K562 treated with DMSO at 1 percent for 48 hours (cell line): ENCODE data around the gene RNLS. TPM values are rescaled to one million over a fixed set of nuclear protein-coding genes. Genes with fewer than 3 reads are reported as not detected.

ENCODE experiments used
- total RNA-seq: library from RNA; unstranded; fragments of 300-600 nt; gene quantifications from 2 replicates; pipeline ENCODE4 v1.2.3, GENCODE V29; 2022; ENCODE audit warnings: low replicate concordance; ENCODE audit errors: extremely low read depth

Gene RNLS
- total RNA-seq, result not detected in 2 replicates

DNA sequence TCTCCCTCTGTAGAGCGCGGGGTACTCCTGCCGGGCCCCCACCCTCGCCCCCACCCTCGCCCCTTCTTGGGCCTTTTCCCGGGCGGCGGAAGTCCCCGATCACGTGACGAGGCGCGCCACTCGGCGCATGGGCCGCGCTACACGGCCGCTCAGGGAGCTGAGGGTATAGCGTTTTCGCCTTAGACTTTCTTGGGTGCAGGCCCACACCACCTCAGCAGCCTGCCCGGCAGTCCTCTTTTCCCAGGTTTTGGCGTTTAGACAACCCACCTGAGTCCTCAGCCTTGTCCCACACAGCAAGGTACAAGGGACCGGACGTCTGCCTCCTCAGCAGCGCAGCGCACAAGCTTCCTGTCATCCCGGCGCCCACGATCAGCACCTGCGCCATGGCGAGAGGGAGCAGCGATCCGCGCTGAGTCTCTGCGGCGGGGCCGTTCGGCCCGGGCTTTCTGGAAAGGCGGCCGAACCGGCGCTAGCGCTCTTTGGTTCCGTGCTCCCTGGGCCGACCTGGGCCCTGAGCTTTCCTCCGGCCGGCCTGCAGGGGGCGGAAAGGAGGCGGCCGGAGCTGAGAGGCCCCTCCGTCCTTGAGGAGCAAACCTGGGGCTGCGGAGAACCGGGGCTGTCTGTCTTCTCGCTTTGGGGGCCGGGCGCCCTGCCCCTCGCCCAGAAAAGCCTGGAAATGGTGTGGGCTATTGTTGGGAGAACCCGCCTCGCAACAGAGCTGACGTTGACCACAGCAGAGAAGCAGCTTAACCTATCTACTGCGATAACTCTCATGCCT is at the start of gene RNLS:
Gene RNLS, minus strand, starts transcription at position 513 of the 778 bp plus-strand sequence.

DNA sequence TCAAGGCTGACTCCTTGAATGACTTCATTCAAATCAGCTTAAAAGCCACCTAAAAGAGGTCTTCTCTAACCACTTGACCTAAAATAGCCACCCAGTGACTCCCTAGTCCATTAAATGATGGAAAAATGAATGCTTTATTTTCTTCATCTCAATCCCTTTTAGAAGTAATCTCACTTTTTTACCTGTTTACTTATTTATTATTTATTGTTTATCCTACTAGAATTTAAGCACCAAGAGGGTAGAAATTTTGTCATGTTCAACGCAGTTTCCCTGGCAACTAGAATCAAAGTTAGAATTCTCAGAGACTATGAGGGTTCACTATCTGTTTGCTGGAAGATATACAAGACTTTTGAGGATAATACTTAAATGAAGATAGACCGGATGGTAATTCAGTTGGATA is 3.3 kb upstream of the RNLS start, which contains the start of gene LIPJ:
Gene LIPJ, plus strand, starts transcription at position 301 of the 400 bp plus-strand sequence. CDS start 3,926 bp downstream, outside the sequence.

Other genes starting within 250 kb of the RNLS start
- not detected in 2 replicates for gene LIPJ, start 3.4 kb upstream of the RNLS start, total RNA-seq
- not detected in 2 replicates for gene LIPF, start 81.1 kb upstream of the RNLS start, total RNA-seq
- gene LIPK, start 122.9 kb upstream of the RNLS start, total RNA-seq, result not detected in 2 replicates
- not detected in 2 replicates for gene LIPN, start 176.7 kb upstream of the RNLS start, total RNA-seq
- gene LIPM, start 219.4 kb upstream of the RNLS start, total RNA-seq, result not detected in 2 replicates